AML-193 (cell line): Measurements from ENCODE around the gene PDGFA.
"Not testable (repeated sequence)": the region's sequence is repeated elsewhere in the genome, so short reads cannot be mapped to it uniquely, and the experiment has no call there.

Experiments used
- DNase-seq, 2 experiments: peaks; one replicate each; lab custom pipeline; 2025; lab: John Stamatoyannopoulos, UW

Gene PDGFA

GRCh38 chr7:552151-552867 is 32.7 kb upstream of the PDGFA start:
- not testable (repeated sequence) for DNase-seq

- not testable (repeated sequence) for DNase-seq
Observed at GRCh38 chr7:551615-551970, 31.9 kb upstream of the PDGFA start.

GRCh38 chr7:550881-551614 is 31.4 kb upstream of the PDGFA start:
- DNase-seq = no peak

- no peak for DNase-seq
Observed at GRCh38 chr7:549891-550625, 30.4 kb upstream of the PDGFA start.

GRCh38 chr7:549066-549890 is 29.6 kb upstream of the PDGFA start:
- no peak for DNase-seq

GRCh38 chr7:548401-548800 is 28.8 kb upstream of the PDGFA start:
- no peak for DNase-seq

GRCh38 chr7:545470-545869 is 25.8 kb upstream of the PDGFA start:
- no peak for DNase-seq

- no peak for DNase-seq
Observed at GRCh38 chr7:544338-545221, 24.9 kb upstream of the PDGFA start.

- DNase-seq = no peak
Observed at GRCh38 chr7:543501-544337, 24.1 kb upstream of the PDGFA start.

- DNase-seq = no peak
Observed at GRCh38 chr7:542713-543500, 23.3 kb upstream of the PDGFA start.

- DNase-seq = no peak
Observed at GRCh38 chr7:542131-542712, 22.6 kb upstream of the PDGFA start.

- DNase-seq = no peak
Observed at GRCh38 chr7:541661-542060, 22.0 kb upstream of the PDGFA start.

GRCh38 chr7:540997-541396 is 21.4 kb upstream of the PDGFA start:
- DNase-seq = no peak

- DNase-seq = no peak
Observed at GRCh38 chr7:540579-540978, 20.9 kb upstream of the PDGFA start.

GRCh38 chr7:539731-540411 is 20.2 kb upstream of the PDGFA start:
- no peak for DNase-seq

GRCh38 chr7:538764-539685 is 19.4 kb upstream of the PDGFA start:
- no peak for DNase-seq

GRCh38 chr7:537911-538634 is 18.4 kb upstream of the PDGFA start:
- no peak for DNase-seq
